Mesothelial cell of epicardium (in vitro differentiated cells): ENCODE data around the gene PKD2. TPM values are rescaled to one million over a fixed set of nuclear protein-coding genes. Genes with fewer than 3 reads are reported as not detected.

Experiments used
- DNase-seq, 2 experiments: peaks; one replicate each; pipeline ENCODE4 v3.0.0; 2021; ENCODE audit warnings: low spot score in 2 of 2; ENCODE audit not compliant: unreplicated experiment in 2 of 2
- H3K27ac Mint-ChIP-seq: 2 replicates; pipeline ENCODE4 v1.8.0; 2021; ENCODE audit warnings: mixed read lengths
- H3K27me3 Mint-ChIP-seq: 2 replicates; pipeline ENCODE4 v1.8.0; 2021; ENCODE audit warnings: low read depth, mixed read lengths
- H3K36me3 Mint-ChIP-seq: 2 replicates; pipeline ENCODE4 v1.8.0; 2021; ENCODE audit warnings: mixed read lengths
- H3K4me1 Mint-ChIP-seq: 2 replicates; pipeline ENCODE4 v1.8.0; 2021; ENCODE audit warnings: mixed read lengths
- H3K4me3 Mint-ChIP-seq: 2 replicates; pipeline ENCODE4 v1.8.0; 2021; ENCODE audit warnings: mild to moderate bottlenecking, moderate library complexity, mixed read lengths
- H3K9me3 Mint-ChIP-seq: 2 replicates; pipeline ENCODE4 v1.8.0; 2021; ENCODE audit warnings: mixed read lengths
- total RNA-seq: library from RNA; stranded (reverse); gene quantifications from 3 replicates; pipeline ENCODE4 v1.2.1, GENCODE V29; 2021
- TF ChIP-seq, protein P1 (sequence below): fragments of 200-600 bp; sonication (generic); IDR thresholded peaks from one replicate; pipeline ENCODE4 v1.5.0; 2021; ENCODE audit warnings: antibody characterized with exemption; ENCODE audit not compliant: unreplicated experiment

Gene PKD2
- total RNA-seq, 1 donor from 2014 or later: 65.7 TPM

DNA sequence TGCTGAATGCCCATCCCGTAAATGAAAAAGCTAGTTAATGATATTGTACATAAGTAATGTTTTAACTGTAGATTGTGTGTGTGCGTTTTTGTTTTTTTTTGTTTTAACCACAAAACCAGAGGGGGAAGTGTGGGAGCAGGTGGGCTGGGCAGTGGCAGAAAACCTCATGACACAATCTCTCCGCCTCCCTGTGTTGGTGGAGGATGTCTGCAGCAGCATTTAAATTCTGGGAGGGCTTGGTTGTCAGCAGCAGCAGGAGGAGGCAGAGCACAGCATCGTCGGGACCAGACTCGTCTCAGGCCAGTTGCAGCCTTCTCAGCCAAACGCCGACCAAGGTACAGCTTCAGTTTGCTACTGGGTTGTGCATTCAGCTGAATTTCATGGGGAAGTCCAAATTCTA, 32.0 kb upstream of the PKD2 start, which contains the start of gene SPP1:
Gene SPP1, plus strand, starts transcription at position 249 of the 400 bp plus-strand sequence. CDS start 1,182 bp downstream, outside the sequence.
- no peak for DNase-seq
- H3K36me3 Mint-ChIP-seq: no peaks in the 10 kb centered on the region
- H3K4me1 Mint-ChIP-seq: peaks cover 20% of the 10 kb centered on the region
- peak within 1 kb of the TSS; percentile 34 for H3K4me3 Mint-ChIP-seq
- no peaks in the 10 kb centered on the region for H3K9me3 Mint-ChIP-seq
- no peak within 1 kb of the TSS for H3K27ac Mint-ChIP-seq
- TF ChIP-seq, protein P1, sequence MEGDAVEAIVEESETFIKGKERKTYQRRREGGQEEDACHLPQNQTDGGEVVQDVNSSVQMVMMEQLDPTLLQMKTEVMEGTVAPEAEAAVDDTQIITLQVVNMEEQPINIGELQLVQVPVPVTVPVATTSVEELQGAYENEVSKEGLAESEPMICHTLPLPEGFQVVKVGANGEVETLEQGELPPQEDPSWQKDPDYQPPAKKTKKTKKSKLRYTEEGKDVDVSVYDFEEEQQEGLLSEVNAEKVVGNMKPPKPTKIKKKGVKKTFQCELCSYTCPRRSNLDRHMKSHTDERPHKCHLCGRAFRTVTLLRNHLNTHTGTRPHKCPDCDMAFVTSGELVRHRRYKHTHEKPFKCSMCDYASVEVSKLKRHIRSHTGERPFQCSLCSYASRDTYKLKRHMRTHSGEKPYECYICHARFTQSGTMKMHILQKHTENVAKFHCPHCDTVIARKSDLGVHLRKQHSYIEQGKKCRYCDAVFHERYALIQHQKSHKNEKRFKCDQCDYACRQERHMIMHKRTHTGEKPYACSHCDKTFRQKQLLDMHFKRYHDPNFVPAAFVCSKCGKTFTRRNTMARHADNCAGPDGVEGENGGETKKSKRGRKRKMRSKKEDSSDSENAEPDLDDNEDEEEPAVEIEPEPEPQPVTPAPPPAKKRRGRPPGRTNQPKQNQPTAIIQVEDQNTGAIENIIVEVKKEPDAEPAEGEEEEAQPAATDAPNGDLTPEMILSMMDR: no peak
- peaks cover 4% of the 10 kb centered on the region for H3K27me3 Mint-ChIP-seq

DNA sequence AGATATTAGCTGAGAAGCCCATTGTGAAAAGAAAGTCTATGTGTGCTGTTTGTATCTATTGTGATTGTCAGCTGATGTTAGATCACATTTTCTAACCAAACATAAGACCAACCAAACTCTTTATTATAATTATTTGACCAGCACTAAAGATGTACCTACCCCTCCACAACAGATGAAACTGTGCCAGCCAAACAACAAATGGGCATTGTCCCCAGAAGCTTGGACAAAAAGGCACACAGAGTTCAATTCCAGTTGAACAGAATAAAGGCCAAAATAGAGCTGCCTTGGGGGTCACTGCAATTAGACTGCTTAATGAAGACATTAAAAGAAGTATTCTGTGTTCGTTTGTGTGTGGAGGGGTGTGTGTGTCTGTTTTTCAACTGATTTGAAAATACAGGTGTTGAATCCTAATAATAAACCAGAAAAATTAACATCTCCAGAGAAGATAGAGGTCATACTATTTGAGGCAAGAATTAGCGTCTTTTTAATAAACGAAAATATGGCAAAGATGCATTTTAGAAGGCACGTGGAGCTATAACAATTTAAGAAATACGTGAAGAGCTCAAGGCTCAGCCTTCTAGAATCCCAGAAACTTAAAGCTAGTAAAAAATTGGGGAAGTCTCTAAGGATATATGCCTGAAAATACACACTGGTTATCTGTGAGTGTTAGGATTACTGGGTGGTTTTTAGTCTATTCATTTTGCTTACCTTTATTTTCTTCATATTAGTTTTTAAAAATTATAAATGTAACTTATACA, 29.7 kb upstream of the PKD2 start:
- peaks cover 4% of the 10 kb centered on the region for H3K27me3 Mint-ChIP-seq
- no peak for DNase-seq
- no peak overlapping the region for H3K27ac Mint-ChIP-seq
- H3K4me1 Mint-ChIP-seq: peaks cover 18% of the 10 kb centered on the region
- no peaks in the 10 kb centered on the region for H3K36me3 Mint-ChIP-seq
- H3K4me3 Mint-ChIP-seq: no peak overlapping the region
- TF ChIP-seq, protein P1: no peak
- H3K9me3 Mint-ChIP-seq: no peaks in the 10 kb centered on the region

DNA sequence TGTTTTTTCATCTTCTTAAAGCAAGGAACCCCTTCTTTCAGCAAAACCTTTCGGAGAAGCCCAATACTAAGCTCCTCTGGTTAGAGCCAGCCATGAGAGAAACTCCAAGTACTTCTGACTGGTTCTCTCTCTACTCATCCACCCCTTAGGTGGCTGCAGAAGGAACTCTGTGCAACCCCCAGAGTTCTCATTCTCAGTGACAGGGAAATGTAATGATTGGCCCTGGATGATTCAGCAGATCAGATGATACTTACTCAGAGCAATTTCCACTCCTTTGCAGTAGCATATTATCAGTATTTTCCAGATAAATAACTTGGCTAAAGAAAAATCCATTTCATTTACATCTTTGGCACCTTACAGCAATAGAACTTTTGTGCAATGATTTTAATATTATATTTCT, 28.8 kb upstream of the PKD2 start:
- peaks cover 4% of the 10 kb centered on the region for H3K27me3 Mint-ChIP-seq
- H3K27ac Mint-ChIP-seq: no peak overlapping the region
- H3K4me3 Mint-ChIP-seq: no peak overlapping the region
- H3K36me3 Mint-ChIP-seq: no peaks in the 10 kb centered on the region
- H3K9me3 Mint-ChIP-seq: no peaks in the 10 kb centered on the region
- TF ChIP-seq, protein P1: no peak
- no peak for DNase-seq
- peaks cover 9% of the 10 kb centered on the region for H3K4me1 Mint-ChIP-seq

DNA sequence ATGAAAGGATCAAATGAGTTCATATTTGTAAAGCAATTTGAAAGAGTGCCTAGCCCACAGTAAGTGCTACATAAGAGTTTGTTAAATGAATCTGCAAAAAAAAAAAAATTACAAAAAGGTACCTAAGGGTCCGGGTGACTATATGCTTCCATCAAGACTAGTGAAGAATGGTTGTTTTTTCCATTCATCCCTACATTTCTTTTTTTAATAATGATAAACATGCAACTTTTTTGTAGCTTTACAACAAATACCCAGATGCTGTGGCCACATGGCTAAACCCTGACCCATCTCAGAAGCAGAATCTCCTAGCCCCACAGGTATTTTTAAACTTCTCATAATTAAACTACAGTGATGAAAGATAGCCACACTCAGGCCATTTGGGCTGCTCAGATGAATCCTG, 27.6 kb upstream of the PKD2 start:
- Mint-ChIP-seq H3K9me3 (no peaks in the 10 kb centered on the region), H3K4me3 (no peak overlapping the region), H3K27ac (no peak overlapping the region), H3K4me1 (peaks cover 4% of the 10 kb centered on the region), H3K27me3 (peaks cover 4% of the 10 kb centered on the region), H3K36me3 (no peaks in the 10 kb centered on the region)
- TF ChIP-seq, protein P1: no peak
- no peak for DNase-seq

DNA sequence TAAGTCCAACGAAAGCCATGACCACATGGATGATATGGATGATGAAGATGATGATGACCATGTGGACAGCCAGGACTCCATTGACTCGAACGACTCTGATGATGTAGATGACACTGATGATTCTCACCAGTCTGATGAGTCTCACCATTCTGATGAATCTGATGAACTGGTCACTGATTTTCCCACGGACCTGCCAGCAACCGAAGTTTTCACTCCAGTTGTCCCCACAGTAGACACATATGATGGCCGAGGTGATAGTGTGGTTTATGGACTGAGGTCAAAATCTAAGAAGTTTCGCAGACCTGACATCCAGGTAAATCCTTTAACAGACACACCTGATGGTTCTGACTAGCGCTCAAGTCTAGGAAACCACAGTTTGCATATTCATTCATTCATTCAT, 25.9 kb upstream of the PKD2 start:
- no peaks in the 10 kb centered on the region for H3K27me3 Mint-ChIP-seq
- DNase-seq: no peak
- no peak overlapping the region for H3K27ac Mint-ChIP-seq
- H3K36me3 Mint-ChIP-seq: no peaks in the 10 kb centered on the region
- no peaks in the 10 kb centered on the region for H3K4me1 Mint-ChIP-seq
- TF ChIP-seq, protein P1: no peak
- H3K4me3 Mint-ChIP-seq: no peak overlapping the region
- no peaks in the 10 kb centered on the region for H3K9me3 Mint-ChIP-seq

DNA sequence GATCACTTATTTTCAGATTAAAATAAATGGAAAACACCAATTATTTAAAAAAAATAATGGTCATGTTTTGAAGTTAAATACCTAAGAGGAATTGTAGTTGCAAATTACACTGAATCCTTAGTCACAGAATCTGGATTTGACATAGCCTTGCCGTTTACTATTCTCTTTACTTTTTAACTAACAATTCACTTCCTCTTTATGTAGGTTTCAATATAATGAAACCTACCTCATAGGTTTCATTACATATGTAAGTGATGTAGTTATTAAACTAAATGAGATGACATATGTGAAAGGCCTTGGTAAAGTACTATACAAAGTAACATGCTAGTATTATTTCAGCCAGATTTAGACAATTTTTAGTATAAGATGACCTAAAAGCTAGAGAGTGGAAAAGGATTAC, 25.4 kb upstream of the PKD2 start:
- DNase-seq: no peak
- H3K36me3 Mint-ChIP-seq: no peaks in the 10 kb centered on the region
- no peaks in the 10 kb centered on the region for H3K4me1 Mint-ChIP-seq
- H3K27me3 Mint-ChIP-seq: no peaks in the 10 kb centered on the region
- H3K9me3 Mint-ChIP-seq: no peaks in the 10 kb centered on the region
- H3K4me3 Mint-ChIP-seq: no peak overlapping the region
- no peak overlapping the region for H3K27ac Mint-ChIP-seq
- TF ChIP-seq, protein P1: no peak
